HepG2 (cell line): ENCODE results near the gene PCNP. TPM values are rescaled to one million over a fixed set of nuclear protein-coding genes. Genes with fewer than 3 reads are reported as not detected.

Source experiments
- FOXK1 ChIP-seq: sonication (generic); formaldehyde crosslinking; IDR thresholded peaks from 2 replicates; pipeline ENCODE4 v1.4.0; 2020; ENCODE audit warnings: low read depth, missing genetic modification reagents, borderline replicate concordance
- NFE2L1 ChIP-seq: sonication (generic); formaldehyde crosslinking; IDR thresholded peaks from 2 replicates; pipeline ENCODE4 v1.4.0; 2020; ENCODE audit warnings: missing genetic modification reagents, mild to moderate bottlenecking, borderline replicate concordance
- PRMT3 ChIP-seq: sonication (generic); formaldehyde crosslinking; IDR thresholded peaks from 2 replicates; pipeline ENCODE4 v1.8.1; 2022; ENCODE audit warnings: low read depth, mild to moderate bottlenecking, moderate library complexity, missing genetic modification reagents, borderline replicate concordance
- PRPF4 ChIP-seq: fragments of 200-400 bp; formaldehyde crosslinking; IDR thresholded peaks from 2 replicates; pipeline ENCODE4 v1.6.1; 2016; ENCODE audit warnings: low read length, low read depth; ENCODE audit not compliant: poor library complexity, severe bottlenecking
- SNRNP70 ChIP-seq: fragments of 200-400 bp; formaldehyde crosslinking; IDR thresholded peaks from 2 replicates; pipeline ENCODE4 v1.6.1; 2017; ENCODE audit warnings: mild to moderate bottlenecking, low read depth, low read length, moderate library complexity
- SP2 ChIP-seq: sonication (generic); formaldehyde crosslinking; IDR thresholded peaks from 2 replicates; pipeline ENCODE4 v1.5.1; 2020; ENCODE audit warnings: mild to moderate bottlenecking, missing genetic modification reagents
- ZMAT3 ChIP-seq: sonication (generic); formaldehyde crosslinking; conservative IDR thresholded peaks from 2 replicates; pipeline ENCODE4 v1.7.0; 2021; ENCODE audit warnings: missing genetic modification reagents
- ZNF546 ChIP-seq: sonication (generic); formaldehyde crosslinking; conservative IDR thresholded peaks from 2 replicates; pipeline ENCODE4 v1.8.1; 2023; ENCODE audit warnings: mild to moderate bottlenecking, missing genetic modification reagents
- ZNF781 ChIP-seq: sonication (generic); formaldehyde crosslinking; IDR thresholded peaks from 2 replicates; pipeline ENCODE4 v1.5.1; 2020; ENCODE audit warnings: borderline replicate concordance, mild to moderate bottlenecking, missing genetic modification reagents; ENCODE audit errors: not compliant biosample characterization
- ZSCAN31 ChIP-seq: sonication (generic); formaldehyde crosslinking; IDR thresholded peaks from 2 replicates; pipeline ENCODE4 v1.5.0; 2020; ENCODE audit warnings: low read depth, mild to moderate bottlenecking, missing genetic modification reagents
- polyA plus RNA-seq, 8 experiments: library from polyadenylated mRNA; depleted of rRNA in 3 of 8; stranded (reverse) in 7 of 8; unstranded in 1 of 8; fragments of >200 nt; fragmentation: Illumina TruSeq in 4 of 8; extraction: Trizol in 4 of 8; gene quantifications; 2 replicates each; pipeline versions ENCODE4 v1.2.1 to v1.2.3, GENCODE V29; 2011 to 2016; ENCODE audit warnings: low read depth in 4 of 8, missing spikeins in 1 of 8, mixed read lengths in 1 of 8; ENCODE audit not compliant: insufficient read depth in 1 of 8
- total RNA-seq, 5 experiments: library from RNA; depleted of rRNA; stranded (reverse); fragments of >200 nt; fragmentation: Illumina TruSeq; extraction: Trizol; gene quantifications; 2 replicates each; pipeline ENCODE4 v1.2.3, GENCODE V29; 2016; ENCODE audit warnings: low read depth in 1 of 5
- TF ChIP-seq, protein P1 (sequence below): sonication (generic); formaldehyde crosslinking; IDR thresholded peaks from 2 replicates; pipeline ENCODE4 v1.9.0; 2021; ENCODE audit warnings: mild to moderate bottlenecking, missing genetic modification reagents
- TF ChIP-seq, protein P2 (sequence below): IDR thresholded peaks from 2 replicates; pipeline ENCODE4 v1.6.1; 2016; ENCODE audit warnings: low read depth, missing genetic modification reagents, missing compliant biosample characterization
- TF ChIP-seq, protein P3 (sequence below): IDR thresholded peaks from 2 replicates; pipeline ENCODE4 v1.6.1; 2016; ENCODE audit warnings: missing compliant biosample characterization, missing genetic modification reagents, borderline replicate concordance

PCNP gene
- total and polyA plus RNA-seq, 2 of the 13 experiments (the other 11 are each of a cell fraction or from before 2014, with no cell fraction given): 44.1 to 78.2 TPM

DNA sequence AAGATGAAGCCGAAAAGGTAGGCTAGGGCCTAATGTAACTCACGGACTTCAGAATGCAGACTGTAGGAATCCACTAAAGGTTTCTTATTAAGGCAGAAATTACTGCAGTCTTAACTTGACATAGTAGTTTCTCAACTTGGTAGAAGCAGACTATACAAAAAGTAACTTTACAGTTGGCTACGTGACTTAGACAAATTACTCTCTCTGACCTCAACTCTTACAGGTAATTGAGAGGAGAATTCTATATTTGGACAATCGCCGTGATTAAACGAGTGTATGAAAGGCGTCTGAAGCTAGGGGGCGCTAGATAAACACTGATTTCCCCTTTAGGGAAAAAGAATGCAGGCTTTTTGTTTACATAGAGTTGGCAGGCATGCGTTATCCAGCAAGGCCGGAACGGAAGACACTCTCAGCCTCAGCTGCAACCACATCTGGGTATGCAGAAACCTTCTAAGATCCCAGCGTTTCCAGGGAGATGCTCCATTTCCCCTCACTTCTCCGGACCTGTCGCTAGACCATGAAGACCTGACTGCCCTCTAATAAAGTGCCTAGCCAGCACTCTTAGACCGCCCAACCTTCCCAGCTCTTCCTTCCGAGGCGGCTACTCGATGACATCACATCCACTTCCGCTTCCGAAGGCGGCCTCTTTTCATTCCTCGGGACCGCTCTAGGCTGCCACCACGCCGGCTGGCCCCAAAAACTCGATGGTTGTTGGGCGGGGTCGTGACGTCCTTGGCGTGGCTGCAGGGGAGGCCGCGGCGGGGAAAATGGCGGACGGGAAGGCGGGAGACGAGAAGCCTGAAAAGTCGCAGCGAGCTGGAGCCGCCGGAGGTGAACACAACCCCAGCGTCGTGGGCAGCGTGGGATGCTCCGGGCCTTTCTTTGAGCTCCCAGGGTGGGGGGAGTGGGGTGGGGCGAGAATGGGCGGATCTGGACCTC is at the start of gene PCNP (continued):
- TF ChIP-seq, protein P1, sequence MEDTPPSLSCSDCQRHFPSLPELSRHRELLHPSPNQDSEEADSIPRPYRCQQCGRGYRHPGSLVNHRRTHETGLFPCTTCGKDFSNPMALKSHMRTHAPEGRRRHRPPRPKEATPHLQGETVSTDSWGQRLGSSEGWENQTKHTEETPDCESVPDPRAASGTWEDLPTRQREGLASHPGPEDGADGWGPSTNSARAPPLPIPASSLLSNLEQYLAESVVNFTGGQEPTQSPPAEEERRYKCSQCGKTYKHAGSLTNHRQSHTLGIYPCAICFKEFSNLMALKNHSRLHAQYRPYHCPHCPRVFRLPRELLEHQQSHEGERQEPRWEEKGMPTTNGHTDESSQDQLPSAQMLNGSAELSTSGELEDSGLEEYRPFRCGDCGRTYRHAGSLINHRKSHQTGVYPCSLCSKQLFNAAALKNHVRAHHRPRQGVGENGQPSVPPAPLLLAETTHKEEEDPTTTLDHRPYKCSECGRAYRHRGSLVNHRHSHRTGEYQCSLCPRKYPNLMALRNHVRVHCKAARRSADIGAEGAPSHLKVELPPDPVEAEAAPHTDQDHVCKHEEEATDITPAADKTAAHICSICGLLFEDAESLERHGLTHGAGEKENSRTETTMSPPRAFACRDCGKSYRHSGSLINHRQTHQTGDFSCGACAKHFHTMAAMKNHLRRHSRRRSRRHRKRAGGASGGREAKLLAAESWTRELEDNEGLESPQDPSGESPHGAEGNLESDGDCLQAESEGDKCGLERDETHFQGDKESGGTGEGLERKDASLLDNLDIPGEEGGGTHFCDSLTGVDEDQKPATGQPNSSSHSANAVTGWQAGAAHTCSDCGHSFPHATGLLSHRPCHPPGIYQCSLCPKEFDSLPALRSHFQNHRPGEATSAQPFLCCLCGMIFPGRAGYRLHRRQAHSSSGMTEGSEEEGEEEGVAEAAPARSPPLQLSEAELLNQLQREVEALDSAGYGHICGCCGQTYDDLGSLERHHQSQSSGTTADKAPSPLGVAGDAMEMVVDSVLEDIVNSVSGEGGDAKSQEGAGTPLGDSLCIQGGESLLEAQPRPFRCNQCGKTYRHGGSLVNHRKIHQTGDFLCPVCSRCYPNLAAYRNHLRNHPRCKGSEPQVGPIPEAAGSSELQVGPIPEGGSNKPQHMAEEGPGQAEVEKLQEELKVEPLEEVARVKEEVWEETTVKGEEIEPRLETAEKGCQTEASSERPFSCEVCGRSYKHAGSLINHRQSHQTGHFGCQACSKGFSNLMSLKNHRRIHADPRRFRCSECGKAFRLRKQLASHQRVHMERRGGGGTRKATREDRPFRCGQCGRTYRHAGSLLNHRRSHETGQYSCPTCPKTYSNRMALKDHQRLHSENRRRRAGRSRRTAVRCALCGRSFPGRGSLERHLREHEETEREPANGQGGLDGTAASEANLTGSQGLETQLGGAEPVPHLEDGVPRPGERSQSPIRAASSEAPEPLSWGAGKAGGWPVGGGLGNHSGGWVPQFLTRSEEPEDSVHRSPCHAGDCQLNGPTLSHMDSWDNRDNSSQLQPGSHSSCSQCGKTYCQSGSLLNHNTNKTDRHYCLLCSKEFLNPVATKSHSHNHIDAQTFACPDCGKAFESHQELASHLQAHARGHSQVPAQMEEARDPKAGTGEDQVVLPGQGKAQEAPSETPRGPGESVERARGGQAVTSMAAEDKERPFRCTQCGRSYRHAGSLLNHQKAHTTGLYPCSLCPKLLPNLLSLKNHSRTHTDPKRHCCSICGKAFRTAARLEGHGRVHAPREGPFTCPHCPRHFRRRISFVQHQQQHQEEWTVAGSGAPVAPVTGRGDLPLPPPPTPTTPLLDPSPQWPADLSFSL (CRISPR knock-in tag): no peak
- 0 out of 2 replicates have a peak, but pooled peaks have one; percentile 53 for TF ChIP-seq NFE2L1
- peak; percentile 55 for TF ChIP-seq ZNF781 (CRISPR knock-in tag)
- no peak for TF ChIP-seq SNRNP70
- TF ChIP-seq SP2 (CRISPR knock-in tag): peak; percentile 70; the same call in 1 of the 2 replicates
- 0 out of 2 replicates have a peak, but pooled peaks have one; percentile 36 for TF ChIP-seq PRMT3 (CRISPR knock-in tag)
- peak; percentile 85; the same call in 1 of the 2 replicates for TF ChIP-seq FOXK1 (CRISPR knock-in tag)
- TF ChIP-seq, protein P2, sequence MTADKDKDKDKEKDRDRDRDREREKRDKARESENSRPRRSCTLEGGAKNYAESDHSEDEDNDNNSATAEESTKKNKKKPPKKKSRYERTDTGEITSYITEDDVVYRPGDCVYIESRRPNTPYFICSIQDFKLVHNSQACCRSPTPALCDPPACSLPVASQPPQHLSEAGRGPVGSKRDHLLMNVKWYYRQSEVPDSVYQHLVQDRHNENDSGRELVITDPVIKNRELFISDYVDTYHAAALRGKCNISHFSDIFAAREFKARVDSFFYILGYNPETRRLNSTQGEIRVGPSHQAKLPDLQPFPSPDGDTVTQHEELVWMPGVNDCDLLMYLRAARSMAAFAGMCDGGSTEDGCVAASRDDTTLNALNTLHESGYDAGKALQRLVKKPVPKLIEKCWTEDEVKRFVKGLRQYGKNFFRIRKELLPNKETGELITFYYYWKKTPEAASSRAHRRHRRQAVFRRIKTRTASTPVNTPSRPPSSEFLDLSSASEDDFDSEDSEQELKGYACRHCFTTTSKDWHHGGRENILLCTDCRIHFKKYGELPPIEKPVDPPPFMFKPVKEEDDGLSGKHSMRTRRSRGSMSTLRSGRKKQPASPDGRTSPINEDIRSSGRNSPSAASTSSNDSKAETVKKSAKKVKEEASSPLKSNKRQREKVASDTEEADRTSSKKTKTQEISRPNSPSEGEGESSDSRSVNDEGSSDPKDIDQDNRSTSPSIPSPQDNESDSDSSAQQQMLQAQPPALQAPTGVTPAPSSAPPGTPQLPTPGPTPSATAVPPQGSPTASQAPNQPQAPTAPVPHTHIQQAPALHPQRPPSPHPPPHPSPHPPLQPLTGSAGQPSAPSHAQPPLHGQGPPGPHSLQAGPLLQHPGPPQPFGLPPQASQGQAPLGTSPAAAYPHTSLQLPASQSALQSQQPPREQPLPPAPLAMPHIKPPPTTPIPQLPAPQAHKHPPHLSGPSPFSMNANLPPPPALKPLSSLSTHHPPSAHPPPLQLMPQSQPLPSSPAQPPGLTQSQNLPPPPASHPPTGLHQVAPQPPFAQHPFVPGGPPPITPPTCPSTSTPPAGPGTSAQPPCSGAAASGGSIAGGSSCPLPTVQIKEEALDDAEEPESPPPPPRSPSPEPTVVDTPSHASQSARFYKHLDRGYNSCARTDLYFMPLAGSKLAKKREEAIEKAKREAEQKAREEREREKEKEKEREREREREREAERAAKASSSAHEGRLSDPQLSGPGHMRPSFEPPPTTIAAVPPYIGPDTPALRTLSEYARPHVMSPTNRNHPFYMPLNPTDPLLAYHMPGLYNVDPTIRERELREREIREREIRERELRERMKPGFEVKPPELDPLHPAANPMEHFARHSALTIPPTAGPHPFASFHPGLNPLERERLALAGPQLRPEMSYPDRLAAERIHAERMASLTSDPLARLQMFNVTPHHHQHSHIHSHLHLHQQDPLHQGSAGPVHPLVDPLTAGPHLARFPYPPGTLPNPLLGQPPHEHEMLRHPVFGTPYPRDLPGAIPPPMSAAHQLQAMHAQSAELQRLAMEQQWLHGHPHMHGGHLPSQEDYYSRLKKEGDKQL (CRISPR knock-in tag): no peak
- peak; percentile 75; the same call in 1 of the 2 replicates for TF ChIP-seq ZMAT3 (CRISPR knock-in tag)
- TF ChIP-seq, protein P3, sequence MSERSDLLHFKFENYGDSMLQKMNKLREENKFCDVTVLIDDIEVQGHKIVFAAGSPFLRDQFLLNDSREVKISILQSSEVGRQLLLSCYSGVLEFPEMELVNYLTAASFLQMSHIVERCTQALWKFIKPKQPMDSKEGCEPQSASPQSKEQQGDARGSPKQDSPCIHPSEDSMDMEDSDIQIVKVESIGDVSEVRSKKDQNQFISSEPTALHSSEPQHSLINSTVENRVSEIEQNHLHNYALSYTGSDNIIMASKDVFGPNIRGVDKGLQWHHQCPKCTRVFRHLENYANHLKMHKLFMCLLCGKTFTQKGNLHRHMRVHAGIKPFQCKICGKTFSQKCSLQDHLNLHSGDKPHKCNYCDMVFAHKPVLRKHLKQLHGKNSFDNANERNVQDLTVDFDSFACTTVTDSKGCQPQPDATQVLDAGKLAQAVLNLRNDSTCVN: no peak; the same call in 1 of the 2 replicates
- 0 out of 2 replicates have a peak, but pooled peaks have one; percentile 44 for TF ChIP-seq ZNF546 (CRISPR knock-in tag)
- no peak for TF ChIP-seq PRPF4
- peak; percentile 61; the same call in 1 of the 2 replicates for TF ChIP-seq ZSCAN31
